ENCODE data around the gene HDAC4.

DNA sequence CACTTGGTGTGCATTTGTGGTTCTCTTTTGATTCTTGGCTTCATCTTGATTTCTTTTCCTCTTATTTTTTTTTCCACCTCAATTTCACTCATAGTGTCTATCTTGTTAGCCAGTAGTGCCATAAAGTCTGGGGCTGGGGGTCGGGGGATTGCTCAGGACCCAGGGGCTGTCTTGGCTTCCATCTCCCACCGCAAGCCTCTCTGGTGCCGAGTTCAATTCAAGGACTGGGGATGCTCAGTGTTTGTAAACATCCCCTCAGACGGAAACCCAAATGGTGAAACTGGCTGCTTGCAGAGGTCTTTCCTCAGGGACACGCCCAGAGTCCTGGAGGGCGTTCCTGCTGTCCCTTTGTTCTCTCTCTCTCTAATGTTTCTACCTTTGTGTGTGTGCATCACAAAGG lies 379.6 kb downstream of the HDAC4 start:
- TF ChIP-seq, protein P1, sequence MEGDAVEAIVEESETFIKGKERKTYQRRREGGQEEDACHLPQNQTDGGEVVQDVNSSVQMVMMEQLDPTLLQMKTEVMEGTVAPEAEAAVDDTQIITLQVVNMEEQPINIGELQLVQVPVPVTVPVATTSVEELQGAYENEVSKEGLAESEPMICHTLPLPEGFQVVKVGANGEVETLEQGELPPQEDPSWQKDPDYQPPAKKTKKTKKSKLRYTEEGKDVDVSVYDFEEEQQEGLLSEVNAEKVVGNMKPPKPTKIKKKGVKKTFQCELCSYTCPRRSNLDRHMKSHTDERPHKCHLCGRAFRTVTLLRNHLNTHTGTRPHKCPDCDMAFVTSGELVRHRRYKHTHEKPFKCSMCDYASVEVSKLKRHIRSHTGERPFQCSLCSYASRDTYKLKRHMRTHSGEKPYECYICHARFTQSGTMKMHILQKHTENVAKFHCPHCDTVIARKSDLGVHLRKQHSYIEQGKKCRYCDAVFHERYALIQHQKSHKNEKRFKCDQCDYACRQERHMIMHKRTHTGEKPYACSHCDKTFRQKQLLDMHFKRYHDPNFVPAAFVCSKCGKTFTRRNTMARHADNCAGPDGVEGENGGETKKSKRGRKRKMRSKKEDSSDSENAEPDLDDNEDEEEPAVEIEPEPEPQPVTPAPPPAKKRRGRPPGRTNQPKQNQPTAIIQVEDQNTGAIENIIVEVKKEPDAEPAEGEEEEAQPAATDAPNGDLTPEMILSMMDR (IDR thresholded peaks at IDR 0.05) = no peak
- TF ChIP-seq POLR2A (IDR thresholded peaks at IDR 0.05) = no peak
